ENCODE data around the gene TMEM161A.

DNA sequence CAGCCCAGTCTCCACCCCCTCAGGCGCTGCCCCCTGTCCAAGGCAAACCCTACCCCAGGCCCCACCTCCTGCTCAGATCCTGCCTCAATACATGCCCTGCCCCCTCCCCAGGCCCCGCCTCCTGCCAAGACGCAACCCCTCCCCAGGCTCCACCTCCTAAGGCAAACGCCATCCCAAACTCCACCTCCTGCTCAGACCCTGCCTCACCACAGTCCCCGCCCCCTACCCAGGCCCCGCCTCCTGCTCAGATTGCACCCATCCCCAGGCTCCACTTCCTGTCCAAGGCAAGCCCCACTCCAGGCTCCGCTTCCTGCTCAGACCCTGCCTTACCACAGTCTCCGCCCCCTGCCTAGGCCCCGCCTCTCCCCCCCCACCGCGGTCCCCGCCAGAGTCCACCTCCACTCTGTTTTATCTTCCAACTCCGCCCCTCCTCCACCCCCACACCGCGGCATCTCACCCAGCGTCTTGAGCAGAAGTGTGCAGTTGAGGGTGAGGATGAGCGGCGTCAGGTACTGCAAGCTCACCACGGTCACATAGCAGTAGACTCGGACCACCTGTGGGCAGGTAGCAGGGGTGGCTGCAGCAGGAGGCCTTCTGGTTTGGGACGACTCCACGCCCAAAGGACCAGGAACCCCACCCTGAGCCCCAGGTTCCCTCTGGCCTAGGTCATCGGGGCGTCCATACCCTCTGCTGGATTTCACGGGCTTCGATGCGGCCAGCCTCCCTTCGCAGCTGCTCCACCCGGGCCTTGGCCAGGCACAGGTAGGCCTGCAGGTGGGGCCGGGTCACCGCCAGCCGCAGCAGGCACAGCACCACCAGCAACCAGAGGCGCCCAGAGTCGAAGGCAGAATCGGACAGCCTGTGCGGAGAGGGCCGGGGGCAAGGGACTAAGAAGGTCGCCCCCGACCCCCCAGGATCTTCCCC, 17.7 kb downstream of the TMEM161A start:
- TF ChIP-seq, protein P1, sequence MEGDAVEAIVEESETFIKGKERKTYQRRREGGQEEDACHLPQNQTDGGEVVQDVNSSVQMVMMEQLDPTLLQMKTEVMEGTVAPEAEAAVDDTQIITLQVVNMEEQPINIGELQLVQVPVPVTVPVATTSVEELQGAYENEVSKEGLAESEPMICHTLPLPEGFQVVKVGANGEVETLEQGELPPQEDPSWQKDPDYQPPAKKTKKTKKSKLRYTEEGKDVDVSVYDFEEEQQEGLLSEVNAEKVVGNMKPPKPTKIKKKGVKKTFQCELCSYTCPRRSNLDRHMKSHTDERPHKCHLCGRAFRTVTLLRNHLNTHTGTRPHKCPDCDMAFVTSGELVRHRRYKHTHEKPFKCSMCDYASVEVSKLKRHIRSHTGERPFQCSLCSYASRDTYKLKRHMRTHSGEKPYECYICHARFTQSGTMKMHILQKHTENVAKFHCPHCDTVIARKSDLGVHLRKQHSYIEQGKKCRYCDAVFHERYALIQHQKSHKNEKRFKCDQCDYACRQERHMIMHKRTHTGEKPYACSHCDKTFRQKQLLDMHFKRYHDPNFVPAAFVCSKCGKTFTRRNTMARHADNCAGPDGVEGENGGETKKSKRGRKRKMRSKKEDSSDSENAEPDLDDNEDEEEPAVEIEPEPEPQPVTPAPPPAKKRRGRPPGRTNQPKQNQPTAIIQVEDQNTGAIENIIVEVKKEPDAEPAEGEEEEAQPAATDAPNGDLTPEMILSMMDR (IDR thresholded peaks at IDR 0.05) = no peak
- TF ChIP-seq POLR2A (IDR thresholded peaks at IDR 0.05) (no peak), POLR2AphosphoS5 (IDR thresholded peaks at IDR 0.05; ENCODE audit: insufficient read depth in 1 of 2, low read depth in 1 of 2) (no peak)
